HAP-1 (cell line): ENCODE measurements around the gene ZC3H14.

ENCODE experiments used
- DNase-seq, 2 experiments: peaks; one replicate each; pipeline ENCODE4 v3.0.0-alpha.2; 2016 to 2020; ENCODE audit warnings: low spot score in 2 of 2
- H3K27me3 ChIP-seq: fragments of 250-450 bp; sonication (Bioruptor Pico); 2 replicates; pipeline ENCODE4 v1.5.1; 2020; ENCODE audit warnings: low read depth, mild to moderate bottlenecking, moderate library complexity
- H3K36me3 ChIP-seq: fragments of 250-450 bp; sonication (Bioruptor Pico); replicated peaks from 2 replicates; pipeline ENCODE4 v1.5.1; 2020; ENCODE audit warnings: mild to moderate bottlenecking
- H3K4me1 ChIP-seq: fragments of 250-450 bp; sonication (Bioruptor Pico); 2 replicates; pipeline ENCODE4 v1.5.1; 2020; ENCODE audit warnings: mild to moderate bottlenecking
- H3K4me3 ChIP-seq: fragments of 250-450 bp; sonication (Bioruptor Pico); 2 replicates; pipeline ENCODE4 v1.5.1; 2020; ENCODE audit warnings: mild to moderate bottlenecking, moderate library complexity
- H3K9me3 ChIP-seq: fragments of 250-450 bp; sonication (Bioruptor Pico); 2 replicates; pipeline ENCODE4 v1.5.1; 2020; ENCODE audit warnings: mild to moderate bottlenecking, moderate library complexity
- in situ Hi-C: fragments of 300-500 bp; cut with MboI; formaldehyde crosslinking; loops from 3 replicates; pipeline ENCODE4 v1.14.3; 2020; ENCODE audit warnings: low sequenced_read_pairs, inconsistent platforms, mixed read lengths

ZC3H14 gene

GRCh38 chr14:88562532-88562830, 356 bp upstream of the ZC3H14 start:
- Histone ChIP-seq H3K27me3 (no peaks in the 10 kb centered on the region), H3K4me1 (peaks cover 11% of the 10 kb centered on the region), H3K9me3 (no peaks in the 10 kb centered on the region), H3K4me3 (peak overlapping the region; percentile 82), H3K36me3 (no peaks in the 10 kb centered on the region; the same call in 1 of the 2 replicates)
- in situ Hi-C loops: no loop called here
- no peak for DNase-seq

DNA sequence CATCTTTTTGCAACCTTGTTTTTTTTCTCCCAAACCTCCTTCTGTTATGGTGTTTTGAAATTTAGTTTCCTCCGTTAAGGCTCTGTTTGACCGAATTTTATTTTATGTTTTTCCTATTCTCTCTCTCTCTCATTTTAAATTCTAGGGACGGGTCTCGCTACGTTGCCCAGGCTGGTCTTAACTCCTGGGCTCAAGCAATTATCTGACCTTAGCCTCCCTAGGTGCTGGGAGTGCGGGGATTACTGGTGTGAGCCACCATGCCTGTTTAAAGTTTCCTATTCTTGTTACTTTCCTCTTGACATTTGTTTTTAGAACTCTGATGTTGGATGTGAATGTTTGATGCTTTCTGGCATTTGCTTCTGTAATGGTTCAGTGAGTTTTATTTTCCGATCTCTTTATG, 1.0 kb downstream of the ZC3H14 start:
- H3K4me1 ChIP-seq: peaks cover 11% of the 10 kb centered on the region
- no peaks in the 10 kb centered on the region for H3K9me3 ChIP-seq
- H3K4me3 ChIP-seq: peak overlapping the region; percentile 82
- in situ Hi-C loops: no loop called here
- H3K36me3 ChIP-seq: peaks cover 9% of the 10 kb centered on the region
- H3K27me3 ChIP-seq: no peaks in the 10 kb centered on the region
- DNase-seq: no peak

DNA sequence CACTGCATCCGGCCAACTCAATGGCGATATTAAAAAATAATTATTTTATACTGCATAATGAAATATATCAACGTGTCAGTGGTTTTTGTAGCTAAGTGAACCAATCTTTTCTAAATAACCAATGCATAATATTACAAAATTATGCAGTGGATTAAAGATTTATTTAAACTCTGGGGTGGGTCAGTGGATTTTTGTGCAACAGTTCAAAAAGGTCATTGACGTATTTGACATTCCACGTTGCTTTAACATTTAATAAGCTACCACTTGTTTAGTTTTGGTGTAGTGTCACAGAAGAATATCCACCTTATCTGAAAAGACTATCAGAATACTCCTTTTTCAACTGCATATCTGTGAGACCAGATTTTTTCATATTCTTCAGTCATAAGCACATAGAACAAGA, 2.6 kb downstream of the ZC3H14 start:
- no peak overlapping the region for H3K4me3 ChIP-seq
- peaks cover 11% of the 10 kb centered on the region for H3K4me1 ChIP-seq
- no peak for DNase-seq
- no peaks in the 10 kb centered on the region for H3K27me3 ChIP-seq
- peaks cover 23% of the 10 kb centered on the region for H3K36me3 ChIP-seq
- in situ Hi-C loops: no loop called here
- H3K9me3 ChIP-seq: no peaks in the 10 kb centered on the region

DNA sequence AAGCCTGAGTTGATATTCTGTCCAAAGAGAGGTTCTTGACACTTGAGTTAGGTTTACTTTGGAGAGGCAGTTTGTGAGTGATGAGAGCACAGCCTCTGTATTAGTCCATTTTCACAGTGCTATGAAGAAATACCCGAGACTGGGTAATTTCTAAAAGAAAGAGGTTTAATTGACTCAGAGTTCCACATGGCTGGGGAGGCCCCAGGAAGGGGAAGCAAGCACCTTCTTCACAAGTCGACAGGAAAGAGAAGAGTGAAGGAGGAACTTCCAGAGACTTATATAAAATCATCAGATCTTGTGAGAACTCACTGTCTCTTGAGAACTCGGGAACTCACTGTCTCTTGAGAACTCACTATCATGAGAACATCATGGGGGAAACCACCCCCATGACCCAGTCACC, 5.4 kb downstream of the ZC3H14 start:
- H3K27me3 ChIP-seq: no peaks in the 10 kb centered on the region
- in situ Hi-C loops: no loop called here
- H3K9me3 ChIP-seq: no peaks in the 10 kb centered on the region
- no peak for DNase-seq
- H3K4me3 ChIP-seq: no peak overlapping the region
- H3K36me3 ChIP-seq: peaks cover 47% of the 10 kb centered on the region
- peaks cover 9% of the 10 kb centered on the region for H3K4me1 ChIP-seq

DNA sequence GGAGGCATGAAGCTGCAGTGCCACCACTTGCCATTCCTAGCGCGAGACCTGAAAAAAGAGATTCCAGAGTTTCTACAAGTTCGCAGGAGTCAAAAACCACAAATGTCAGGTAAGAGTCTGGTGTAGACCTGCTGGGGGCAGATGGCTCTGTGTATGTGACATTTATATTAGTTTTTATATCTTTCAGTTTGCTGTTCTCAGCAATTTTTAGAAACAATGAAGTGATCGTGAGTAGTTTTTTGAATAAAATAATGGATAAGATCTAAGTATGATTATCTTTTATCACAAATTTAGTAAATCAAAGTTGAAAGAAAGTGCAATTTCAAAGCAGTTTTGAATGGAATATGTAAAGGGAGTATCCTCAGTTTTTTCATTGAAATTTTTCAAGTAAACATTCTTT, 9.3 kb downstream of the ZC3H14 start:
- H3K4me3 ChIP-seq: no peak overlapping the region
- no peaks in the 10 kb centered on the region for H3K9me3 ChIP-seq
- H3K36me3 ChIP-seq: peaks cover 85% of the 10 kb centered on the region
- in situ Hi-C loops: no loop called here
- no peak for DNase-seq
- no peaks in the 10 kb centered on the region for H3K27me3 ChIP-seq
- H3K4me1 ChIP-seq: no peaks in the 10 kb centered on the region

- peaks cover 84% of the 10 kb centered on the region for H3K36me3 ChIP-seq
- in situ Hi-C loops: no loop called here
- no peak for DNase-seq
Observed at GRCh38 chr14:88576222-88576621, 13.4 kb downstream of the ZC3H14 start.

DNA sequence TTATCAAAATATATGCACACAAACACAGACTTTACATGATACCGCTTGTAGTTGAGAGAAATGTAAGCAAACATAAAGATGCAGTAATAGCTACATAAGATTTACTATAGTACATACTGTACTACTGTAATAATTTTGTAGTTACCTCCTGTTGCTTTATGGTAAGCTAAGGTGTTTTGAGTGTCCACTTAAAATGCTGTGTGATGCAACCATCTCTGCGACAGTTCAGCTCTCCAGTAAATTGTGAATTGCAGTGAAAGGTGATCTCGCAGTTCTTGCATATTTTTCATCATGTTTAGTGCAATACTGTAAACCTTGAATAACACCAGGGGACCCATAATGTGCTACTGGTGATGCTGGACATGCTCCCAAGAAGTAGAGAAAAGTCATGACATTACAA, 21.6 kb downstream of the ZC3H14 start:
- H3K4me3 ChIP-seq: no peak overlapping the region
- no peaks in the 10 kb centered on the region for H3K9me3 ChIP-seq
- no peak for DNase-seq
- H3K36me3 ChIP-seq: peaks cover 40% of the 10 kb centered on the region
- H3K4me1 ChIP-seq: peaks cover 2% of the 10 kb centered on the region; the same call in 1 of the 2 replicates
- in situ Hi-C loops: no loop called here
- no peaks in the 10 kb centered on the region for H3K27me3 ChIP-seq

More at GRCh38 chr14:88576222-88576621, 13.4 kb downstream of the ZC3H14 start:
- H3K27me3 ChIP-seq: no peaks in the 10 kb centered on the region
- H3K4me3 ChIP-seq: no peak overlapping the region
- no peaks in the 10 kb centered on the region for H3K4me1 ChIP-seq
- H3K9me3 ChIP-seq: no peaks in the 10 kb centered on the region

- H3K9me3 ChIP-seq: no peaks in the 10 kb centered on the region
- no peaks in the 10 kb centered on the region for H3K27me3 ChIP-seq
- no peak for DNase-seq
- H3K4me3 ChIP-seq: no peak overlapping the region
- in situ Hi-C loops: no loop called here
- peaks cover 2% of the 10 kb centered on the region; the same call in 1 of the 2 replicates for H3K4me1 ChIP-seq
- H3K36me3 ChIP-seq: peaks cover 22% of the 10 kb centered on the region
Observed at GRCh38 chr14:88588081-88588480, 25.2 kb downstream of the ZC3H14 start.

DNA sequence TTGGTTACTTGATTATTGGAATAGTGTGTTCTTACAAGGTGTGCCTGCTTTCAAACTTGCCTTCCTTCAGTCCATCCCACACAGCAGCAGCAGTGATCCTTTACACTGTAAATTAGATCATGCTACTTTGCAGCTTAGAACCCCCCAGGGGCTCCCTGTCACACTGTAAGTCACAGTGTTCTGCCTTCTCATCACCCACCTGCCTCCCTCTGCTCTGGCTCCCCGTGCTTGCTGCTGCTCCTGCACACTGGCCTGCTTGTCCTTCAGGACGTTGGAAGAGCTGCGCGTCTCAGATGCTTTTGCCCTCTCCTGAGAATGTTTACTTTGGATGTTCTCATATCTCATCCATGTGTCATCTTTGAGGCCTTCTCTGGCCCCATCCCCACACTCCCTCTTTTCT, 27.3 kb downstream of the ZC3H14 start:
- peaks cover 22% of the 10 kb centered on the region for H3K36me3 ChIP-seq
- no peaks in the 10 kb centered on the region for H3K27me3 ChIP-seq
- no peaks in the 10 kb centered on the region for H3K4me1 ChIP-seq
- in situ Hi-C loops: no loop called here
- no peak for DNase-seq
- no peak overlapping the region for H3K4me3 ChIP-seq
- H3K9me3 ChIP-seq: no peaks in the 10 kb centered on the region

DNA sequence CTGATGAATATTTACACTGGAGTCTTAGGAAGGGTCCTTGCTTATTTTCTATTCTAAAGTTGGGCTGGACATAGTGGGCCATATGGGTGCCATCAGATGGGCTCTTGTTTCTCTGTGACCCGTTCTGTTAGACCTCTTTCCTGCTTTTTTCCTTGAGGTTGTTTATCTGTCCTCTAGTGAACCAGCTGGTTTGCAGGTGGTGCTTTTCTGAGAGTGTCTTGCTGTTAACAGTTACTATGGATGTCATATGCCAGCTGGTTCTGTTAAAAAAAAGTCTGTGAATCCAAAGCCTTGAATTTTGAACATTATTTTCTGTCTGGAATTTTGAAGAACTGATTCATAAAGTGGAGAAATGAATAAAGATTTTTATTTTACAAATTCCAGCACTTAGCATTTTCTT, 29.2 kb downstream of the ZC3H14 start:
- no peaks in the 10 kb centered on the region for H3K9me3 ChIP-seq
- H3K36me3 ChIP-seq: peaks cover 12% of the 10 kb centered on the region
- H3K27me3 ChIP-seq: no peaks in the 10 kb centered on the region
- no peak for DNase-seq
- no peak overlapping the region for H3K4me3 ChIP-seq
- no peaks in the 10 kb centered on the region for H3K4me1 ChIP-seq
- in situ Hi-C loops: no loop called here

- no peaks in the 10 kb centered on the region for H3K4me1 ChIP-seq
- in situ Hi-C loops: no loop called here
- DNase-seq: no peak
- no peaks in the 10 kb centered on the region for H3K27me3 ChIP-seq
- no peaks in the 10 kb centered on the region for H3K9me3 ChIP-seq
- no peak overlapping the region for H3K4me3 ChIP-seq
- H3K36me3 ChIP-seq: peaks cover 35% of the 10 kb centered on the region
Observed at GRCh38 chr14:88597038-88597437, 34.2 kb downstream of the ZC3H14 start.

GRCh38 chr14:88597601-88598000, 34.8 kb downstream of the ZC3H14 start:
- no peaks in the 10 kb centered on the region for H3K27me3 ChIP-seq
- no peak overlapping the region for H3K4me3 ChIP-seq
- peaks cover 35% of the 10 kb centered on the region for H3K36me3 ChIP-seq
- DNase-seq: no peak
- in situ Hi-C loops: no loop called here
- no peaks in the 10 kb centered on the region for H3K4me1 ChIP-seq
- H3K9me3 ChIP-seq: no peaks in the 10 kb centered on the region

DNA sequence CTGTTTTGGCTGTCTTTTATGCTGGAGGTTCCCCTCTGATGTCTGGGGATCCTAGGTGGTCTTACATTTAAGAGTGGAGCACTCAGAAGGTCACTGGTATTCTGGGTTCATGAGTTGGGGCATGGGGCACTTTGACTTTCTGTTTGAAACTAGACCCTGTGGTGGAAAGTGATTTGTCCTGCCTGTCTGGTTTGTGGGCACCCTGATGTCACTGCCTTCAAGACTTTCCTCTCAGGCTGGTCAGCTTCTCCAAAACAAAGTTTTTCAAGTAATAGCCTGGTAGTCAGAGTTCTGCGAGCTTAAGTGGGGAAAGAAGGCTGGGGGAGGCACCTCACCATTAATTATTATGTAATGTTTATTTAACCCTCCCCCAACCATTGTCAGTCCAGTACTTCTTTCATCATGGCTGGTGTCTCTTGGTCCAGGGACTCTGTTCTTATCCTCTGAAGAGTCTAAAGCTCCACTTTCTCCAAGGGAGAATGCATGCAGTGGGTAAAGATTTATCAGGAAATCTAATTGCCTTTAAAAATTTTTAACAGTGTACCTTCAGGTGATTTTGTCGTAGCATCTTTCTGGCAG, 35.3 kb downstream of the ZC3H14 start:
- Histone ChIP-seq H3K4me1 (no peaks in the 10 kb centered on the region), H3K36me3 (peaks cover 40% of the 10 kb centered on the region), H3K27me3 (no peaks in the 10 kb centered on the region), H3K4me3 (no peak overlapping the region), H3K9me3 (no peaks in the 10 kb centered on the region)
- in situ Hi-C loops: no loop called here
- no peak for DNase-seq

DNA sequence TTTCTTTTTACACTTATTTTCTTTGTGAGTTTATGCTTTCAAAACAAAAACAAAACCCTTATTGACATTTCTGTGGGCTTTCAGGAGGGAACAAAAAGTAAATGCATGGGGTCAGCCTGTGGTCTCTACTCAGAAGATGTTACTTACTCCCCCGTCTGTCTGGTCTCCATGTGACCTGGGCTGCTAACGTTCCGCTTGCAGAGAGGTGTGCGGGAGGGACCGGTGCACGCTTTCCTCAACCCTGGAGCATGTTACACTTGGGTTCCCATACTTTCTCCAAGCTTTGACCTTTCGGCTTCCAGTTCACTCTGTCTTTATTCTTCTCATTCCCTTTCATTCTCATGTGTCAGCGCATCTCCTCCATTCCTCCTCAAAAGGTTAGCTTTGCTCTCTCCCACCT, 36.5 kb downstream of the ZC3H14 start:
- in situ Hi-C loops: no loop called here
- H3K9me3 ChIP-seq: no peaks in the 10 kb centered on the region
- no peaks in the 10 kb centered on the region for H3K27me3 ChIP-seq
- H3K36me3 ChIP-seq: peaks cover 46% of the 10 kb centered on the region
- DNase-seq: no peak
- H3K4me3 ChIP-seq: no peak overlapping the region
- H3K4me1 ChIP-seq: no peaks in the 10 kb centered on the region

- Histone ChIP-seq H3K9me3 (no peaks in the 10 kb centered on the region), H3K4me3 (no peak overlapping the region), H3K36me3 (peaks cover 47% of the 10 kb centered on the region), H3K27me3 (no peaks in the 10 kb centered on the region), H3K4me1 (no peaks in the 10 kb centered on the region)
- in situ Hi-C loops: no loop called here
- no peak for DNase-seq
Observed at GRCh38 chr14:88599761-88600439, 37.1 kb downstream of the ZC3H14 start.
